Sigmoid colon (tissue), 7 donors: ENCODE results near the gene CHMP1B. TPM values are rescaled to one million over a fixed set of nuclear protein-coding genes. Genes with fewer than 3 reads are reported as not detected.

Experiments
- DNase-seq: peaks from one replicate; pipeline ENCODE4 v3.0.0-alpha.2; 2019
- H3K27ac ChIP-seq, 4 donors: fragments of 200-600 bp; sonication (generic); one replicate each; pipeline ENCODE4 v1.5.1; 2016 to 2019; ENCODE audit warnings: mild to moderate bottlenecking in 1 of 4
- H3K27me3 ChIP-seq, 3 donors: fragments of 200-600 bp; sonication (generic); one replicate each; pipeline ENCODE4 v1.5.1; 2019; ENCODE audit warnings: mild to moderate bottlenecking in 1 of 3
- H3K36me3 ChIP-seq, 4 donors: fragments of 200-600 bp; sonication (generic); one replicate each; pipeline ENCODE4 v1.5.1; 2016 to 2019
- H3K4me1 ChIP-seq, 4 donors: fragments of 200-600 bp; sonication (generic); one replicate each; pipeline ENCODE4 v1.5.1; 2017 to 2019
- H3K4me3 ChIP-seq, 4 donors: fragments of 200-600 bp; sonication (generic); one replicate each; pipeline ENCODE4 v1.5.1; 2017 to 2019; ENCODE audit warnings: mild to moderate bottlenecking in 2 of 4, moderate library complexity in 1 of 4
- H3K9me3 ChIP-seq, 4 donors: fragments of 200-600 bp in 3 of 4; sonication (generic) in 3 of 4; one replicate each; pipeline versions ENCODE4 v1.5.1 to v1.6.1; 2013 to 2019
- CTCF ChIP-seq, 4 experiments: fragments of 450-650 bp in 3 of 4; fragments of 200-600 bp in 1 of 4; IDR thresholded peaks; one replicate each; pipeline ENCODE4 v1.5.1; 2016 to 2019; ENCODE audit warnings: antibody characterized with exemption in 4 of 4, mild to moderate bottlenecking in 3 of 4, moderate library complexity in 2 of 4
- EP300 ChIP-seq, 4 donors: sonication (generic); formaldehyde crosslinking; IDR thresholded peaks; one replicate each; pipeline ENCODE4 v1.6.1; 2017; ENCODE audit warnings: antibody characterized with exemption in 4 of 4
- POLR2A ChIP-seq, 2 donors: fragments of 450-650 bp; IDR thresholded peaks; one replicate each; pipeline ENCODE4 v1.6.1; 2016; ENCODE audit warnings: antibody characterized with exemption in 2 of 2, mild to moderate bottlenecking in 2 of 2, moderate library complexity in 2 of 2
- POLR2AphosphoS5 ChIP-seq, 4 donors: sonication (generic); formaldehyde crosslinking; IDR thresholded peaks; one replicate each; pipeline ENCODE4 v1.6.1; 2017; ENCODE audit warnings: antibody characterized with exemption in 4 of 4
- WGBS, 2 donors: extraction: QIAGEN DNeasy Blood & Tissue Kit; methylation state at CpG; one replicate each; pipeline ENCODE4 v1.1.7; 2013; 5-methylcytosine and 5-hydroxymethylcytosine counted together
- intact Hi-C: fragments of 100-400 bp; cut with DNase I; formaldehyde crosslinking; loops from one replicate; pipeline ENCODE4 v1.15.1; 2023
- polyA plus RNA-seq, 3 donors: library from polyadenylated mRNA; stranded (reverse); fragments of 200-250 nt; gene quantifications; one replicate each; pipeline ENCODE4 v1.2.3, GENCODE V29; 2013
- total RNA-seq, 4 donors: library from RNA; depleted of rRNA; stranded (reverse); fragments of >200 nt; gene quantifications; one replicate each; pipeline ENCODE4 v1.1.0, GENCODE V29; 2016
- donor health status: healthy with polysubstance abuse.
- donor health status: Bipolar disorder and iron deficiency.
- donor health status: healthy.

Gene CHMP1B
- total and polyA plus RNA-seq, 7 donors, result 32.1 to 101 (median 44.8) TPM

- H3K9me3 ChIP-seq, result no peaks in the 10 kb centered on the region
- H3K27ac ChIP-seq, result peak overlapping the region; percentile 81 to 99 (median 84)
- 10 to 50% methylated on average over 11 of the region's 11 CpGs for WGBS, 2 donors
- no peaks in the 10 kb centered on the region for H3K27me3 ChIP-seq
- no peak for TF ChIP-seq CTCF (IDR thresholded peaks at IDR 0.05)
- TF ChIP-seq POLR2AphosphoS5 (IDR thresholded peaks at IDR 0.05), result peak; percentile 65 to 88 (median 79)
- peak; percentile 89 to 96 (median 95) for TF ChIP-seq EP300 (IDR thresholded peaks at IDR 0.05)
- TF ChIP-seq POLR2A (IDR thresholded peaks at IDR 0.05), result no peak
- intact Hi-C loops, result loop anchor here (5.0 to 10.0 kb wide), 4 partner anchors 127 to 797 kb away; partner anchors contain the start of genes GNAL, IMPA2 and SPIRE1
- peaks cover 0 to 42% (median 38%) of the 10 kb centered on the region in 4 donors for H3K4me1 ChIP-seq
- H3K36me3 ChIP-seq, result peaks cover 0 to 8% (median 0%) of the 10 kb centered on the region in 4 donors
- DNase-seq, result peak; percentile 95
- peak overlapping the region in 2 of 4 donors; percentile 14 to 15 for H3K4me3 ChIP-seq
Measured at GRCh38 chr18:11857177-11857887, 6.1 kb downstream of the CHMP1B start.

- H3K9me3 ChIP-seq, result no peaks in the 10 kb centered on the region
- H3K4me1 ChIP-seq, result peaks cover 0 to 24% (median 20%) of the 10 kb centered on the region in 4 donors
- intact Hi-C loops, result loop anchor here (2.0 to 10.0 kb wide), 5 partner anchors 47 to 795 kb away; partner anchors contain the start of genes GNAL, IMPA2 and SPIRE1
- TF ChIP-seq EP300 (IDR thresholded peaks at IDR 0.05) (no peak), CTCF (IDR thresholded peaks at IDR 0.05) (no peak), POLR2AphosphoS5 (IDR thresholded peaks at IDR 0.05) (no peak), POLR2A (IDR thresholded peaks at IDR 0.05) (no peak)
- peak overlapping the region in 3 of 4 donors; percentile 6 to 99 (median 86) for H3K27ac ChIP-seq
- no peak for DNase-seq
- H3K4me3 ChIP-seq, result no peak overlapping the region
- H3K27me3 ChIP-seq, result no peaks in the 10 kb centered on the region
- H3K36me3 ChIP-seq, result peaks cover 0 to 8% (median 0%) of the 10 kb centered on the region in 4 donors
- 96 to 97% methylated on average over 7 of the region's 7 CpGs for WGBS, 2 donors
Measured at GRCh38 chr18:11859282-11859830, 8.1 kb downstream of the CHMP1B start.

- TF ChIP-seq POLR2AphosphoS5 (IDR thresholded peaks at IDR 0.05) (peak in 1 of 4 donors; percentile 13), EP300 (IDR thresholded peaks at IDR 0.05) (no peak)
- WGBS, 2 donors, result 36 to 70% methylated on average over 4 of the region's 4 CpGs
- no peak for DNase-seq
- Histone ChIP-seq H3K4me3 (no peak overlapping the region), H3K4me1 (peaks cover 0 to 20% (median 19%) of the 10 kb centered on the region in 4 donors), H3K27ac (no peak overlapping the region), H3K9me3 (no peaks in the 10 kb centered on the region), H3K36me3 (peaks cover 0 to 4% (median 0%) of the 10 kb centered on the region in 4 donors), H3K27me3 (no peaks in the 10 kb centered on the region)
- intact Hi-C loops, result loop anchor here (2.0 to 10.0 kb wide), 5 partner anchors 47 to 795 kb away; partner anchors contain the start of genes GNAL, IMPA2 and SPIRE1
Measured at GRCh38 chr18:11859903-11860407, 8.7 kb downstream of the CHMP1B start.

- Histone ChIP-seq H3K36me3 (no peaks in the 10 kb centered on the region), H3K9me3 (no peaks in the 10 kb centered on the region), H3K4me1 (peaks cover 0 to 20% (median 19%) of the 10 kb centered on the region in 4 donors), H3K27me3 (no peaks in the 10 kb centered on the region), H3K4me3 (no peak overlapping the region), H3K27ac (no peak overlapping the region)
- intact Hi-C loops, result no loop called here
- DNase-seq, result no peak
- WGBS, 2 donors, result 85 to 89% methylated on average over 17 of the region's 17 CpGs
- TF ChIP-seq CTCF (IDR thresholded peaks at IDR 0.05), result no peak
- TF ChIP-seq POLR2A (IDR thresholded peaks at IDR 0.05), result no peak
- no peak for TF ChIP-seq EP300 (IDR thresholded peaks at IDR 0.05)
- TF ChIP-seq POLR2AphosphoS5 (IDR thresholded peaks at IDR 0.05), result no peak
Measured at GRCh38 chr18:11860594-11861450, 9.6 kb downstream of the CHMP1B start.
